Hair follicle dermal papilla cell (primary cell): ENCODE measurements around the gene EML6. TPM values are rescaled to one million over a fixed set of nuclear protein-coding genes. Genes with fewer than 3 reads are reported as not detected.

Source experiments
- small RNA-seq: library from RNA; depleted of rRNA; stranded (forward); fragments of <200 nt; gene quantifications from one replicate; pipeline ENCODE3, GENCODE V24; 2012
- total RNA-seq: library from RNA; depleted of rRNA; stranded (reverse); fragments of >200 nt; gene quantifications from 2 replicates; pipeline ENCODE4 v1.2.3, GENCODE V29; 2012

EML6 gene
- total RNA-seq: 0.65 and 3.2 TPM in 2 replicates

GRCh38 chr2:54723131-54723995 lies at the start of gene EML6:
EML6 (plus strand) TSS chr2:54723662; CDS start chr2:54725062, 1,400 bp downstream.

Small RNA genes lying within 50 kb of the gene (small RNA-seq; reads per million reads assigned to genes)
- gene RNU6-433P: not detected
- not detected for gene RNU7-81P
